NCI-H82 treated with DMSO at 0.1 percent for 48 hours (cell line): ENCODE data around the gene POU3F3.

Source experiments
- DNase-seq: peaks from one replicate; lab custom pipeline; 2025; ENCODE audit not compliant: unreplicated experiment; lab: John Stamatoyannopoulos, UW

POU3F3 gene

GRCh38 chr2:104853534-104854497, at the start of gene POU3F3:
Gene POU3F3, plus strand, starts transcription at chr2:104854115. Its CDS starts 1,396 bp downstream, at chr2:104855511.
- peak; percentile 42 for DNase-seq

- DNase-seq: no peak
Observed at GRCh38 chr2:104804148-104804890, 49.6 kb upstream of the POU3F3 start.

- no peak for DNase-seq
Observed at GRCh38 chr2:104812286-104812685, 41.6 kb upstream of the POU3F3 start.

- no peak for DNase-seq
Observed at GRCh38 chr2:104816143-104816542, 37.8 kb upstream of the POU3F3 start.

- DNase-seq: no peak
Observed at GRCh38 chr2:104818264-104818663, 35.7 kb upstream of the POU3F3 start.

- no peak for DNase-seq
Observed at GRCh38 chr2:104820126-104820525, 33.8 kb upstream of the POU3F3 start.

GRCh38 chr2:104825124-104825865, 28.6 kb upstream of the POU3F3 start:
- no peak for DNase-seq

- no peak for DNase-seq
Observed at GRCh38 chr2:104826016-104826415, 27.9 kb upstream of the POU3F3 start.

GRCh38 chr2:104831742-104832141, 22.2 kb upstream of the POU3F3 start:
- DNase-seq: no peak

GRCh38 chr2:104834431-104835153, 19.3 kb upstream of the POU3F3 start:
- no peak for DNase-seq

- DNase-seq: no peak
Observed at GRCh38 chr2:104836265-104836664, 17.6 kb upstream of the POU3F3 start.

- DNase-seq: no peak
Observed at GRCh38 chr2:104836841-104837240, 17.1 kb upstream of the POU3F3 start.

- DNase-seq: no peak
Observed at GRCh38 chr2:104840156-104840555, 13.8 kb upstream of the POU3F3 start.

- no peak for DNase-seq
Observed at GRCh38 chr2:104840893-104841585, 12.9 kb upstream of the POU3F3 start.

GRCh38 chr2:104841744-104842143, 12.2 kb upstream of the POU3F3 start:
- DNase-seq: no peak

GRCh38 chr2:104844807-104845551, 8.9 kb upstream of the POU3F3 start:
- no peak for DNase-seq

- no peak for DNase-seq
Observed at GRCh38 chr2:104845552-104845931, 8.4 kb upstream of the POU3F3 start.

GRCh38 chr2:104845946-104846785, 7.7 kb upstream of the POU3F3 start:
- no peak for DNase-seq
